Lower lobe of right lung (tissue), 2 donors: Measurements from ENCODE around the gene HBS1L. TPM values are rescaled to one million over a fixed set of nuclear protein-coding genes. Genes with fewer than 3 reads are reported as not detected.

ENCODE experiments used
- ATAC-seq, 2 donors: fragments of 200-7000 bp; cut with Tn5 transposase; one replicate each; pipeline ENCODE4 v1.9.1; 2020 to 2022; ENCODE audit warnings: mild to moderate bottlenecking in 2 of 2, moderate library complexity in 2 of 2
- DNase-seq: peaks from one replicate; pipeline ENCODE4 v3.0.0-alpha.2; 2020
- H3K27ac ChIP-seq: fragments of 200-600 bp; one replicate; pipeline ENCODE4 v1.8.0; 2022
- H3K27me3 ChIP-seq: fragments of 200-600 bp; one replicate; pipeline ENCODE4 v1.8.0; 2022; ENCODE audit warnings: low read depth
- H3K36me3 ChIP-seq: fragments of 200-600 bp; one replicate; pipeline ENCODE4 v1.8.0; 2022; ENCODE audit warnings: mild to moderate bottlenecking
- H3K4me1 ChIP-seq: fragments of 200-600 bp; one replicate; pipeline ENCODE4 v1.8.0; 2022
- H3K4me3 ChIP-seq: fragments of 200-600 bp; one replicate; pipeline ENCODE4 v1.8.0; 2022; ENCODE audit warnings: mild to moderate bottlenecking
- H3K9me3 ChIP-seq: fragments of 200-600 bp; one replicate; pipeline ENCODE4 v1.8.0; 2022
- CTCF ChIP-seq: fragments of 200-600 bp; IDR thresholded peaks from one replicate; pipeline ENCODE4 v1.8.0; 2022; ENCODE audit warnings: antibody characterized with exemption, mild to moderate bottlenecking
- intact Hi-C: fragments of 100-400 bp; cut with DNase I; formaldehyde crosslinking; loops from one replicate; pipeline ENCODE4 v1.11.0; 2022
- total RNA-seq: library from RNA; stranded (reverse); fragmentation: NEBNext Ultra II Directional; extraction: Animal tissue kit (Norgen Biotek cat#: 25700); gene quantifications from one replicate; pipeline ENCODE4 v1.2.1, GENCODE V29; 2021
- donor health status: DM: no; HTN: yes; CAD: no; lungs with severe emphysema.

HBS1L gene
- total RNA-seq, 1 donor from 2014 or later = 51.3 TPM

- ATAC-seq = no peak
- intact Hi-C loops = no loop called here
- Histone ChIP-seq H3K9me3 (no peaks in the 10 kb centered on the region), H3K27me3 (no peaks in the 10 kb centered on the region), H3K36me3 (no peaks in the 10 kb centered on the region), H3K4me1 (no peaks in the 10 kb centered on the region), H3K4me3 (no peak overlapping the region), H3K27ac (no peak overlapping the region)
- no peak for TF ChIP-seq CTCF
- no peak for DNase-seq
Observed at GRCh38 chr6:134943522-134944111, 111.0 kb downstream of the HBS1L start.

- no peak for TF ChIP-seq CTCF
- Histone ChIP-seq H3K9me3 (no peaks in the 10 kb centered on the region), H3K4me1 (no peaks in the 10 kb centered on the region), H3K27ac (no peak overlapping the region), H3K27me3 (no peaks in the 10 kb centered on the region), H3K4me3 (no peak overlapping the region), H3K36me3 (no peaks in the 10 kb centered on the region)
- DNase-seq (no peak), ATAC-seq (no peak)
- intact Hi-C loops = no loop called here
Observed at GRCh38 chr6:134938896-134939295, 115.7 kb downstream of the HBS1L start.

GRCh38 chr6:134937426-134937825 is 117.2 kb downstream of the HBS1L start:
- Histone ChIP-seq H3K27me3 (no peaks in the 10 kb centered on the region), H3K4me1 (no peaks in the 10 kb centered on the region), H3K27ac (no peak overlapping the region), H3K4me3 (no peak overlapping the region), H3K36me3 (no peaks in the 10 kb centered on the region), H3K9me3 (no peaks in the 10 kb centered on the region)
- ATAC-seq (peak in 1 of 2 donors; percentile 23), DNase-seq (no peak)
- intact Hi-C loops = no loop called here
- no peak for TF ChIP-seq CTCF

GRCh38 chr6:134936931-134937330 is 117.7 kb downstream of the HBS1L start:
- Histone ChIP-seq H3K27ac (no peak overlapping the region), H3K27me3 (no peaks in the 10 kb centered on the region), H3K36me3 (no peaks in the 10 kb centered on the region), H3K9me3 (no peaks in the 10 kb centered on the region), H3K4me3 (no peak overlapping the region), H3K4me1 (no peaks in the 10 kb centered on the region)
- ATAC-seq = no peak
- intact Hi-C loops = no loop called here
- DNase-seq = no peak
- TF ChIP-seq CTCF = no peak

GRCh38 chr6:134936476-134936875 is 118.1 kb downstream of the HBS1L start:
- DNase-seq = no peak
- Histone ChIP-seq H3K4me1 (no peaks in the 10 kb centered on the region), H3K27me3 (no peaks in the 10 kb centered on the region), H3K9me3 (no peaks in the 10 kb centered on the region), H3K36me3 (no peaks in the 10 kb centered on the region), H3K4me3 (no peak overlapping the region), H3K27ac (no peak overlapping the region)
- intact Hi-C loops = no loop called here
- no peak for ATAC-seq
- no peak for TF ChIP-seq CTCF
